Activated CD8-positive, alpha-beta memory T cell treated with anti-CD3 and anti-CD28 coated beads, Interleukin-2, amount 50 U/mL, for 1 hour (primary cell): Measurements from ENCODE around the gene KCNK6.
"Not testable (repeated sequence)": the region's sequence is repeated elsewhere in the genome, so short reads cannot be mapped to it uniquely, and the experiment has no call there.

Experiments
- DNase-seq: peaks from one replicate; pipeline ENCODE4 v3.0.0-alpha.2; 2020; ENCODE audit errors: extremely low read depth

Gene KCNK6

GRCh38 chr19:38362076-38362945, 42.7 kb downstream of the KCNK6 start:
- no peak for DNase-seq

GRCh38 chr19:38362946-38363688, 43.5 kb downstream of the KCNK6 start:
- not testable (repeated sequence) for DNase-seq

- no peak for DNase-seq
These were observed 47.4 kb downstream of the KCNK6 start for GRCh38 chr19:38367041-38367440.

- no peak for DNase-seq
These were observed 49.9 kb downstream of the KCNK6 start for GRCh38 chr19:38369584-38369983.

GRCh38 chr19:38370299-38370698, 50.7 kb downstream of the KCNK6 start:
- no peak for DNase-seq

GRCh38 chr19:38371081-38371480, 51.4 kb downstream of the KCNK6 start:
- no peak for DNase-seq

GRCh38 chr19:38373907-38374331, 54.3 kb downstream of the KCNK6 start:
- no peak for DNase-seq

GRCh38 chr19:38374332-38375097, 54.9 kb downstream of the KCNK6 start, which contains the start of gene PSMD8:
TSS of gene PSMD8 (plus strand) at chr19:38374571. CDS start at chr19:38374602, 31 bp downstream.
- DNase-seq = peak; percentile 97

GRCh38 chr19:38375098-38375493, 55.5 kb downstream of the KCNK6 start:
- no peak for DNase-seq

GRCh38 chr19:38375748-38376147, 56.1 kb downstream of the KCNK6 start:
- DNase-seq = no peak

GRCh38 chr19:38376576-38376975, 56.9 kb downstream of the KCNK6 start:
- no peak for DNase-seq

- no peak for DNase-seq
These were observed 57.4 kb downstream of the KCNK6 start for GRCh38 chr19:38377052-38377451.

- DNase-seq = no peak
These were observed 59.2 kb downstream of the KCNK6 start for GRCh38 chr19:38378866-38379265.

GRCh38 chr19:38381138-38381537, 61.5 kb downstream of the KCNK6 start:
- no peak for DNase-seq
